HUES64 (cell line): ENCODE measurements around the gene IL12B.

ENCODE experiments used
- H3K27ac ChIP-seq: 2 replicates; pipeline ENCODE4 v1.7.0; 2013; ENCODE audit warnings: low read depth, low read length, inconsistent platforms
- H3K27me3 ChIP-seq: 2 replicates; pipeline ENCODE4 v1.6.1; 2013; ENCODE audit warnings: mild to moderate bottlenecking, low read length; ENCODE audit not compliant: insufficient read depth
- H3K36me3 ChIP-seq: 2 replicates; pipeline ENCODE4 v1.6.1; 2013; ENCODE audit warnings: mild to moderate bottlenecking, low read length; ENCODE audit not compliant: insufficient read depth
- H3K4me1 ChIP-seq: 2 replicates; pipeline ENCODE4 v1.6.1; 2013; ENCODE audit warnings: mild to moderate bottlenecking, low read length, moderate library complexity; ENCODE audit not compliant: insufficient read depth
- H3K4me3 ChIP-seq: 2 replicates; pipeline ENCODE4 v1.5.1; 2013; ENCODE audit warnings: mild to moderate bottlenecking, low read length, moderate library complexity
- H3K9ac ChIP-seq: 2 replicates; pipeline ENCODE4 v1.6.1; 2013; ENCODE audit warnings: mild to moderate bottlenecking, low read depth, low read length
- H3K9me3 ChIP-seq: 2 replicates; pipeline ENCODE4 v1.6.1; 2013; ENCODE audit warnings: low read depth, low read length; ENCODE audit not compliant: insufficient read depth
- WGBS: fragments of 150-250, 120-280 bp; methylation state at CpG from one replicate; pipeline ENCODE4 v1.1.7; 2013; ENCODE audit warnings: missing lambda C conversion rate; 5-methylcytosine and 5-hydroxymethylcytosine counted together

The IL12B gene

GRCh38 chr5:159343295-159344094 lies 13.2 kb upstream of the IL12B start:
- H3K4me3 ChIP-seq: no peak overlapping the region
- H3K27ac ChIP-seq: no peak overlapping the region
- H3K36me3 ChIP-seq: no peaks in the 10 kb centered on the region
- no peaks in the 10 kb centered on the region for H3K27me3 ChIP-seq
- no peaks in the 10 kb centered on the region for H3K4me1 ChIP-seq
- 92% methylated on average over 4 of the region's 4 CpGs for WGBS
- H3K9me3 ChIP-seq: peaks cover 5% of the 10 kb centered on the region; the same call in 1 of the 2 replicates
- H3K9ac ChIP-seq: no peak overlapping the region

- Histone ChIP-seq H3K27me3 (no peaks in the 10 kb centered on the region), H3K4me3 (no peak overlapping the region), H3K9me3 (peaks cover 5% of the 10 kb centered on the region; the same call in 1 of the 2 replicates), H3K36me3 (no peaks in the 10 kb centered on the region), H3K4me1 (no peaks in the 10 kb centered on the region), H3K27ac (no peak overlapping the region), H3K9ac (no peak overlapping the region)
- 94% methylated on average over 1 of the region's 1 CpG for WGBS
Measured at GRCh38 chr5:159342840-159343239, 12.6 kb upstream of the IL12B start.

GRCh38 chr5:159341906-159342310 lies 11.6 kb upstream of the IL12B start:
- Histone ChIP-seq H3K4me3 (no peak overlapping the region), H3K4me1 (no peaks in the 10 kb centered on the region), H3K9me3 (peaks cover 5% of the 10 kb centered on the region; the same call in 1 of the 2 replicates), H3K27me3 (no peaks in the 10 kb centered on the region), H3K36me3 (no peaks in the 10 kb centered on the region), H3K9ac (no peak overlapping the region), H3K27ac (no peak overlapping the region)
- WGBS: 91% methylated on average over 4 of the region's 4 CpGs

GRCh38 chr5:159341145-159341544 lies 10.9 kb upstream of the IL12B start:
- H3K4me3 ChIP-seq: no peak overlapping the region
- no peaks in the 10 kb centered on the region for H3K27me3 ChIP-seq
- no peak overlapping the region for H3K9ac ChIP-seq
- H3K27ac ChIP-seq: no peak overlapping the region
- H3K9me3 ChIP-seq: peaks cover 5% of the 10 kb centered on the region; the same call in 1 of the 2 replicates
- WGBS: 95% methylated on average over 2 of the region's 2 CpGs
- H3K36me3 ChIP-seq: no peaks in the 10 kb centered on the region
- no peaks in the 10 kb centered on the region for H3K4me1 ChIP-seq

- Histone ChIP-seq H3K9ac (no peak overlapping the region), H3K4me3 (no peak overlapping the region), H3K27ac (no peak overlapping the region), H3K27me3 (no peaks in the 10 kb centered on the region), H3K36me3 (no peaks in the 10 kb centered on the region), H3K9me3 (peaks cover 5% of the 10 kb centered on the region; the same call in 1 of the 2 replicates), H3K4me1 (no peaks in the 10 kb centered on the region)
- 96% methylated on average over 4 of the region's 4 CpGs for WGBS
Measured at GRCh38 chr5:159340511-159340910, 10.2 kb upstream of the IL12B start.

GRCh38 chr5:159339460-159339859 lies 9.2 kb upstream of the IL12B start:
- Histone ChIP-seq H3K9me3 (peaks cover 3% of the 10 kb centered on the region; the same call in 1 of the 2 replicates), H3K9ac (no peak overlapping the region), H3K4me1 (no peaks in the 10 kb centered on the region), H3K27me3 (no peaks in the 10 kb centered on the region), H3K27ac (no peak overlapping the region), H3K36me3 (no peaks in the 10 kb centered on the region), H3K4me3 (no peak overlapping the region)
- WGBS: 99% methylated on average over 2 of the region's 2 CpGs

- H3K9me3 ChIP-seq: no peaks in the 10 kb centered on the region
- H3K27me3 ChIP-seq: no peaks in the 10 kb centered on the region
- no peak overlapping the region for H3K9ac ChIP-seq
- no peaks in the 10 kb centered on the region for H3K36me3 ChIP-seq
- no peak overlapping the region for H3K4me3 ChIP-seq
- H3K4me1 ChIP-seq: no peaks in the 10 kb centered on the region
- no peak overlapping the region for H3K27ac ChIP-seq
Measured at GRCh38 chr5:159338118-159338517, 7.8 kb upstream of the IL12B start.

- Histone ChIP-seq H3K4me3 (no peak overlapping the region), H3K36me3 (no peaks in the 10 kb centered on the region), H3K9me3 (no peaks in the 10 kb centered on the region), H3K4me1 (no peaks in the 10 kb centered on the region), H3K27me3 (no peaks in the 10 kb centered on the region), H3K9ac (no peak overlapping the region), H3K27ac (no peak overlapping the region)
- 43% methylated on average over 1 of the region's 1 CpG for WGBS
Measured at GRCh38 chr5:159337016-159337955, 7.0 kb upstream of the IL12B start.

- H3K9me3 ChIP-seq: no peaks in the 10 kb centered on the region
- no peak overlapping the region for H3K27ac ChIP-seq
- 94% methylated on average over 4 of the region's 5 CpGs for WGBS
- no peaks in the 10 kb centered on the region for H3K27me3 ChIP-seq
- H3K9ac ChIP-seq: no peak overlapping the region
- H3K4me3 ChIP-seq: no peak overlapping the region
- no peaks in the 10 kb centered on the region for H3K4me1 ChIP-seq
- H3K36me3 ChIP-seq: no peaks in the 10 kb centered on the region
Measured at GRCh38 chr5:159336586-159336985, 6.3 kb upstream of the IL12B start.

- H3K4me1 ChIP-seq: no peaks in the 10 kb centered on the region
- WGBS: 89% methylated on average over 1 of the region's 1 CpG
Measured at GRCh38 chr5:159333545-159333925, 3.2 kb upstream of the IL12B start.

More at GRCh38 chr5:159333545-159333925, 3.2 kb upstream of the IL12B start:
- Histone ChIP-seq H3K27ac (no peak overlapping the region), H3K9ac (no peak overlapping the region), H3K27me3 (peaks cover 5% of the 10 kb centered on the region; the same call in 1 of the 2 replicates), H3K9me3 (no peaks in the 10 kb centered on the region), H3K36me3 (no peaks in the 10 kb centered on the region), H3K4me3 (no peak overlapping the region)
